Measurements from ENCODE around the gene TCERG1L. TPM values are rescaled to one million over a fixed set of nuclear protein-coding genes. Genes with fewer than 3 reads are reported as not detected.
"Not testable (repeated sequence)": the region's sequence is repeated elsewhere in the genome, so short reads cannot be mapped to it uniquely, and the experiment has no call there.

The TCERG1L gene
- total and polyA plus RNA-seq, 4 donors: 0.02 to 0.09 (median 0.08) TPM; not detected in 1

- no peak for DNase-seq
- Histone ChIP-seq H3K9ac (ENCODE audit: insufficient read depth in 1 of 2, low read length in 2 of 2) (no peak overlapping the region), H3K36me3 (ENCODE audit: control insufficient read depth in 4 of 4, insufficient read depth in 4 of 4, low read length in 4 of 4) (no peaks in the 10 kb centered on the region), H3K4me3 (no peak overlapping the region), H3K9me3 (ENCODE audit: control insufficient read depth in 4 of 4, insufficient read depth in 3 of 4, low read length in 3 of 4) (peaks cover 0 to 4% (median 0%) of the 10 kb centered on the region in 4 donors), H3K4me1 (ENCODE audit: control insufficient read depth in 5 of 5, insufficient read depth in 5 of 5, low read length in 5 of 5) (peaks cover 0 to 22% (median 12%) of the 10 kb centered on the region in 5 donors), H3K27ac (ENCODE audit: low read depth in 1 of 2, low read length in 1 of 2) (no peak overlapping the region), H3K27me3 (ENCODE audit: control insufficient read depth in 3 of 3, insufficient read depth in 3 of 3, low read length in 2 of 3) (no peaks in the 10 kb centered on the region)
- 82 to 88% methylated on average over 6 of the region's 6 CpGs for WGBS, 2 donors
- ATAC-seq (ENCODE audit: insufficient read depth, low FRiP score): no peak
- no peak for TF ChIP-seq CTCF (IDR thresholded peaks at IDR 0.05; ENCODE audit: control extremely low read depth, extremely low read depth)
Measured at GRCh38 chr10:131081786-131082185, 229.7 kb downstream of the TCERG1L start.

- Histone ChIP-seq H3K4me3 (no peak overlapping the region), H3K27ac (ENCODE audit: low read depth in 1 of 2, low read length in 1 of 2) (no peak overlapping the region), H3K9me3 (ENCODE audit: control insufficient read depth in 4 of 4, insufficient read depth in 3 of 4, low read length in 3 of 4) (peaks cover 0 to 3% (median 0%) of the 10 kb centered on the region in 4 donors), H3K9ac (ENCODE audit: insufficient read depth in 1 of 2, low read length in 2 of 2) (no peak overlapping the region), H3K4me1 (ENCODE audit: control insufficient read depth in 5 of 5, insufficient read depth in 5 of 5, low read length in 5 of 5) (peaks cover 0 to 22% (median 12%) of the 10 kb centered on the region in 5 donors), H3K27me3 (ENCODE audit: control insufficient read depth in 3 of 3, insufficient read depth in 3 of 3, low read length in 2 of 3) (no peaks in the 10 kb centered on the region), H3K36me3 (ENCODE audit: control insufficient read depth in 4 of 4, insufficient read depth in 4 of 4, low read length in 4 of 4) (no peaks in the 10 kb centered on the region)
- DNase-seq: peak; percentile 30 to 53 (median 38)
- TF ChIP-seq CTCF (IDR thresholded peaks at IDR 0.05; ENCODE audit: control extremely low read depth, extremely low read depth): no peak
- no peak for ATAC-seq (ENCODE audit: insufficient read depth, low FRiP score)
- 9 to 17% methylated on average over 6 of the region's 6 CpGs for WGBS, 2 donors
Measured at GRCh38 chr10:131081376-131081775, 230.1 kb downstream of the TCERG1L start.

GRCh38 chr10:131080571-131080970 lies 230.9 kb downstream of the TCERG1L start:
- no peak for TF ChIP-seq CTCF (IDR thresholded peaks at IDR 0.05; ENCODE audit: control extremely low read depth, extremely low read depth)
- ATAC-seq (ENCODE audit: insufficient read depth, low FRiP score): no peak

GRCh38 chr10:131079314-131079713 lies 232.2 kb downstream of the TCERG1L start:
- H3K27me3 ChIP-seq (ENCODE audit: control insufficient read depth in 3 of 3, insufficient read depth in 3 of 3, low read length in 2 of 3): no peaks in the 10 kb centered on the region
- TF ChIP-seq CTCF (IDR thresholded peaks at IDR 0.05; ENCODE audit: control extremely low read depth, extremely low read depth): no peak

More at GRCh38 chr10:131080571-131080970, 230.9 kb downstream of the TCERG1L start:
- no peak for DNase-seq
- Histone ChIP-seq H3K9ac (ENCODE audit: insufficient read depth in 1 of 2, low read length in 2 of 2) (no peak overlapping the region), H3K27me3 (ENCODE audit: control insufficient read depth in 3 of 3, insufficient read depth in 3 of 3, low read length in 2 of 3) (no peaks in the 10 kb centered on the region), H3K4me1 (ENCODE audit: control insufficient read depth in 5 of 5, insufficient read depth in 5 of 5, low read length in 5 of 5) (peaks cover 0 to 22% (median 12%) of the 10 kb centered on the region in 5 donors), H3K4me3 (no peak overlapping the region), H3K9me3 (ENCODE audit: control insufficient read depth in 4 of 4, insufficient read depth in 3 of 4, low read length in 3 of 4) (peaks cover 0 to 1% (median 0%) of the 10 kb centered on the region in 4 donors), H3K27ac (ENCODE audit: low read depth in 1 of 2, low read length in 1 of 2) (no peak overlapping the region), H3K36me3 (ENCODE audit: control insufficient read depth in 4 of 4, insufficient read depth in 4 of 4, low read length in 4 of 4) (no peaks in the 10 kb centered on the region)
- 83 to 86% methylated on average over 6 of the region's 6 CpGs for WGBS, 2 donors

GRCh38 chr10:131078882-131079280 lies 232.6 kb downstream of the TCERG1L start:
- not testable (repeated sequence) for H3K27me3 ChIP-seq (ENCODE audit: control insufficient read depth in 3 of 3, insufficient read depth in 3 of 3, low read length in 2 of 3); H3K36me3 ChIP-seq (ENCODE audit: control insufficient read depth in 4 of 4, insufficient read depth in 4 of 4, low read length in 4 of 4); H3K9ac ChIP-seq (ENCODE audit: insufficient read depth in 1 of 2, low read length in 2 of 2); ATAC-seq (ENCODE audit: insufficient read depth, low FRiP score); DNase-seq; H3K27ac ChIP-seq (ENCODE audit: low read depth in 1 of 2, low read length in 1 of 2); H3K9me3 ChIP-seq (ENCODE audit: control insufficient read depth in 4 of 4, insufficient read depth in 3 of 4, low read length in 3 of 4); H3K4me3 ChIP-seq
- H3K4me1 ChIP-seq (ENCODE audit: control insufficient read depth in 5 of 5, insufficient read depth in 5 of 5, low read length in 5 of 5): peaks cover 0 to 23% (median 12%) of the 10 kb centered on the region in 5 donors
- WGBS, 2 donors: 87 to 92% methylated on average over 19 of the region's 19 CpGs

More at GRCh38 chr10:131079314-131079713, 232.2 kb downstream of the TCERG1L start:
- ATAC-seq (ENCODE audit: insufficient read depth, low FRiP score) (no peak), DNase-seq (no peak)
- no peak overlapping the region for H3K4me3 ChIP-seq
- 94 to 96% methylated on average over 8 of the region's 8 CpGs for WGBS, 2 donors
- H3K9me3 ChIP-seq (ENCODE audit: control insufficient read depth in 4 of 4, insufficient read depth in 3 of 4, low read length in 3 of 4): peaks cover 0 to 4% (median 0%) of the 10 kb centered on the region in 4 donors
- no peaks in the 10 kb centered on the region for H3K36me3 ChIP-seq (ENCODE audit: control insufficient read depth in 4 of 4, insufficient read depth in 4 of 4, low read length in 4 of 4)
- peaks cover 0 to 22% (median 12%) of the 10 kb centered on the region in 5 donors for H3K4me1 ChIP-seq (ENCODE audit: control insufficient read depth in 5 of 5, insufficient read depth in 5 of 5, low read length in 5 of 5)
- H3K9ac ChIP-seq (ENCODE audit: insufficient read depth in 1 of 2, low read length in 2 of 2): no peak overlapping the region
- no peak overlapping the region for H3K27ac ChIP-seq (ENCODE audit: low read depth in 1 of 2, low read length in 1 of 2)

All from lung (tissue), 12 donors.